Measurements from ENCODE around the gene SMOC1.
A peak's percentile ranks its signal among the peaks of the same experiment; 100 is the strongest.

The SMOC1 gene

GRCh38 chr14:69877492-69877891, 1.7 kb upstream of the SMOC1 start:
- TF ChIP-seq, protein P1, sequence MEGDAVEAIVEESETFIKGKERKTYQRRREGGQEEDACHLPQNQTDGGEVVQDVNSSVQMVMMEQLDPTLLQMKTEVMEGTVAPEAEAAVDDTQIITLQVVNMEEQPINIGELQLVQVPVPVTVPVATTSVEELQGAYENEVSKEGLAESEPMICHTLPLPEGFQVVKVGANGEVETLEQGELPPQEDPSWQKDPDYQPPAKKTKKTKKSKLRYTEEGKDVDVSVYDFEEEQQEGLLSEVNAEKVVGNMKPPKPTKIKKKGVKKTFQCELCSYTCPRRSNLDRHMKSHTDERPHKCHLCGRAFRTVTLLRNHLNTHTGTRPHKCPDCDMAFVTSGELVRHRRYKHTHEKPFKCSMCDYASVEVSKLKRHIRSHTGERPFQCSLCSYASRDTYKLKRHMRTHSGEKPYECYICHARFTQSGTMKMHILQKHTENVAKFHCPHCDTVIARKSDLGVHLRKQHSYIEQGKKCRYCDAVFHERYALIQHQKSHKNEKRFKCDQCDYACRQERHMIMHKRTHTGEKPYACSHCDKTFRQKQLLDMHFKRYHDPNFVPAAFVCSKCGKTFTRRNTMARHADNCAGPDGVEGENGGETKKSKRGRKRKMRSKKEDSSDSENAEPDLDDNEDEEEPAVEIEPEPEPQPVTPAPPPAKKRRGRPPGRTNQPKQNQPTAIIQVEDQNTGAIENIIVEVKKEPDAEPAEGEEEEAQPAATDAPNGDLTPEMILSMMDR (IDR thresholded peaks at IDR 0.05; ENCODE audit: low read depth, low read length): peak; percentile 54
- TF ChIP-seq, protein P2, sequence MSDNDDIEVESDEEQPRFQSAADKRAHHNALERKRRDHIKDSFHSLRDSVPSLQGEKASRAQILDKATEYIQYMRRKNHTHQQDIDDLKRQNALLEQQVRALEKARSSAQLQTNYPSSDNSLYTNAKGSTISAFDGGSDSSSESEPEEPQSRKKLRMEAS (IDR thresholded peaks at IDR 0.05; ENCODE audit: low read depth, low read length): no peak
- peak; percentile 48 for DNase-seq (ENCODE audit: low read depth)

DNA sequence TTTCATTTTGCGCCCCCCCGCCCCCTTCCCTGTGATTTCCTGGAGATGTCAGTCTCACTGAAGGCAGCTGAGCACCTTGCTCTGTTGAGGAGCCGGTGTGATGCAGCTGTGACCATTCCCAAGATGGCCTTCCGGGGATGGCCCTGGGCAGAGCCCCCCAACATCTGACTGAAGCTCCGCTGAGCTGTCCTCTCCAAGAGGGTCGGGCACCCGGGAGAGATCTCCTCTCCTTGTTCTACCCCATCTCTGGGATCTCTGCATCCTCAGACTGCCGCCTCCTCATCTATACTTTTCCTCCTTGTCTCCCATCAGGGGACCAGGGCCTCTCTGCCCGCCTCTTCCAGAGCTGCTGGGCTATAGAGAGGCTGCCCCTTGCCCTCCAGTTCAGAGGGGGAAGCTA, 965 bp upstream of the SMOC1 start:
- no peak for TF ChIP-seq MYC (IDR thresholded peaks at IDR 0.05; ENCODE audit: low read depth, low read length)
- TF ChIP-seq, protein P2 (IDR thresholded peaks at IDR 0.05; ENCODE audit: low read depth, low read length): no peak
- no peak for TF ChIP-seq POLR2A (IDR thresholded peaks at IDR 0.05; ENCODE audit: extremely low read depth, insufficient read length)
- TF ChIP-seq, protein P1 (IDR thresholded peaks at IDR 0.05; ENCODE audit: low read depth, low read length): no peak
- DNase-seq (ENCODE audit: low read depth): no peak
- no peak overlapping the region for H3K4me3 ChIP-seq (ENCODE audit: low read depth, low read length)

More at GRCh38 chr14:69877492-69877891, 1.7 kb upstream of the SMOC1 start:
- H3K4me3 ChIP-seq (ENCODE audit: low read depth, low read length): no peak overlapping the region

GRCh38 chr14:69880044-69880487, 850 bp downstream of the SMOC1 start:
- TF ChIP-seq POLR2A (IDR thresholded peaks at IDR 0.05; ENCODE audit: extremely low read depth, insufficient read length) (no peak), MYC (IDR thresholded peaks at IDR 0.05; ENCODE audit: low read depth, low read length) (no peak)
- TF ChIP-seq, protein P2 (IDR thresholded peaks at IDR 0.05; ENCODE audit: low read depth, low read length): no peak
- TF ChIP-seq, protein P1 (IDR thresholded peaks at IDR 0.05; ENCODE audit: low read depth, low read length): no peak
- DNase-seq (ENCODE audit: low read depth): no peak
- H3K4me3 ChIP-seq (ENCODE audit: low read depth, low read length): no peak overlapping the region

GRCh38 chr14:69880893-69881292, 1.7 kb downstream of the SMOC1 start:
- DNase-seq (ENCODE audit: low read depth): no peak
- no peak overlapping the region for H3K4me3 ChIP-seq (ENCODE audit: low read depth, low read length)
- TF ChIP-seq POLR2A (IDR thresholded peaks at IDR 0.05; ENCODE audit: extremely low read depth, insufficient read length) (no peak), MYC (IDR thresholded peaks at IDR 0.05; ENCODE audit: low read depth, low read length) (no peak)
- TF ChIP-seq, protein P1 (IDR thresholded peaks at IDR 0.05; ENCODE audit: low read depth, low read length): no peak
- TF ChIP-seq, protein P2 (IDR thresholded peaks at IDR 0.05; ENCODE audit: low read depth, low read length): no peak

DNA sequence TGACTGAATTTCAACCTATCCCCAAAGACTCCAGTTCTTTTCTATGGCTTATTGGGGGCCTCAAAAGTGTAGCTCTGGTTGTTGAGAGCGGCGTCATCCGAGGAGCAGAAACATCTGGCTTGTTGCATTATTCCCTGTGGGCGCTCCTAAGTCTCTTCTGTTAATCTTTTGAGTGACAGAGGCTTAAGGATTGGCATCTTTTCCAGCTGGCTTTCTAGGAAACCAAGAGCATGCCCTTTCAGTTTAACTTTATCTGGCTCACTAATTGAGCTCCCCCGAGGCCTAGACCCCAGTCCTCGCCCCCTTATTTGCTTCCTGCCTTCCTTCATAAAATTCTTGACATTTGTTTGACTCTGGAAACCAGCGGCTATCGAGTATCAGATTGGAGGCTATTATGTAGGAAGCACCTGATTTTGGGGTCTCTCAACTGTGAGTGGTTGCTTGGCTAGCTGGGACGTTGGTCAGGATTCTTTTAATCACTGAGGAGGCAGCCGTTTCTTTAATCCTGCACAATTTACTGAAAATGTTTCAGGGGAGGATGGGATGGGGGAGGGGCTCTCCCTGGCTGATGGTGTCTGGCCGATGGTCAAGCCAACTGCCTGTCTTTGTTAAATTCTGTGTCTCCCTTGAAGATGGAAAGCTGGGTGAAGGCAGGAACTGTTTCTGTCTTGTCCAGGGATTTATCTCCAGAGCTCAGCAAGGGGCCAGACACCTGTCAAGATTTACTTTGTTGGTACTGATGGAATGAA, 3.1 kb downstream of the SMOC1 start:
- no peak overlapping the region for H3K4me3 ChIP-seq (ENCODE audit: low read depth, low read length)
- TF ChIP-seq, protein P1 (IDR thresholded peaks at IDR 0.05; ENCODE audit: low read depth, low read length): no peak
- TF ChIP-seq, protein P2 (IDR thresholded peaks at IDR 0.05; ENCODE audit: low read depth, low read length): no peak
- DNase-seq (ENCODE audit: low read depth): no peak
